AG10803 (cell line): ENCODE measurements around the gene ONECUT1.
"Not testable (repeated sequence)": the region's sequence is repeated elsewhere in the genome, so short reads cannot be mapped to it uniquely, and the experiment has no call there.

ENCODE experiments used
- DNase-seq: peaks from one replicate; pipeline ENCODE4 v3.0.0; 2010; ENCODE audit warnings: low read depth
- H3K4me3 ChIP-seq: 2 replicates; pipeline ENCODE4 v1.5.1; 2011; ENCODE audit warnings: mild to moderate bottlenecking, low read length, control low read depth
- TF ChIP-seq, protein P1 (sequence below): conservative IDR thresholded peaks from 2 replicates; pipeline ENCODE4 v1.5.1; 2011; ENCODE audit warnings: mild to moderate bottlenecking, low read length, control low read depth, inconsistent platforms

The ONECUT1 gene

DNA sequence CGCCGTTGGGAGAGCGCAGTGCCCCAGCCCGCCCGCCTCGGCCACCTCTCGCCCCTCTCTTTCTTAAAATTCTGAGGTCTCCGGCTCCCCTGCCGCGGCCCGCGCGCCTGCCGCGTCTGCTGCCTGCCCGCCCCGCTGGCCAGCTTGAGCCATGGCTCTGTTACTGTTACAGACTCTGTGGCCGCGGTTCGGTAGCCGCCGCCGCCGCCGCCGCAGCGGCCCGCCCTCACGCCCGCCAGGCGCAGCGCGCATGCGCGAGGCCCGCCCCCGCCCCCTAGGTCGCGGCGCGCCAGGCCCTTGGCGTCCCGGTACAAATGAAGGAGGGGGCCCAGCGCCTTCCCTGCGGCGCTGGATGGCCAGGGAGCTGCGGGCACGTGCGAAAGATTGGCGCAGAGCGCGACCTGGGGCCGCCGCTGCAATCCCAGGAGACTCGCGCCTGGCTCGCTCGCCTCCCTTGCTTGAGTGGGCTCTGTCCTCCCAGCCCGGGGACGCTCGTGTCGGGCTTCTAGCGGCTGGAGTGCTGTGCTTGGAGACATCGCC is at the start of gene ONECUT1:
Gene ONECUT1 (minus strand): TSS at position 168 of the 540 bp plus-strand sequence. CDS start 452 bp downstream, outside the sequence.
- TF ChIP-seq, protein P1, sequence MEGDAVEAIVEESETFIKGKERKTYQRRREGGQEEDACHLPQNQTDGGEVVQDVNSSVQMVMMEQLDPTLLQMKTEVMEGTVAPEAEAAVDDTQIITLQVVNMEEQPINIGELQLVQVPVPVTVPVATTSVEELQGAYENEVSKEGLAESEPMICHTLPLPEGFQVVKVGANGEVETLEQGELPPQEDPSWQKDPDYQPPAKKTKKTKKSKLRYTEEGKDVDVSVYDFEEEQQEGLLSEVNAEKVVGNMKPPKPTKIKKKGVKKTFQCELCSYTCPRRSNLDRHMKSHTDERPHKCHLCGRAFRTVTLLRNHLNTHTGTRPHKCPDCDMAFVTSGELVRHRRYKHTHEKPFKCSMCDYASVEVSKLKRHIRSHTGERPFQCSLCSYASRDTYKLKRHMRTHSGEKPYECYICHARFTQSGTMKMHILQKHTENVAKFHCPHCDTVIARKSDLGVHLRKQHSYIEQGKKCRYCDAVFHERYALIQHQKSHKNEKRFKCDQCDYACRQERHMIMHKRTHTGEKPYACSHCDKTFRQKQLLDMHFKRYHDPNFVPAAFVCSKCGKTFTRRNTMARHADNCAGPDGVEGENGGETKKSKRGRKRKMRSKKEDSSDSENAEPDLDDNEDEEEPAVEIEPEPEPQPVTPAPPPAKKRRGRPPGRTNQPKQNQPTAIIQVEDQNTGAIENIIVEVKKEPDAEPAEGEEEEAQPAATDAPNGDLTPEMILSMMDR = no peak
- peak; percentile 26 for DNase-seq
- peak within 1 kb of the TSS; percentile 55 for H3K4me3 ChIP-seq

DNA sequence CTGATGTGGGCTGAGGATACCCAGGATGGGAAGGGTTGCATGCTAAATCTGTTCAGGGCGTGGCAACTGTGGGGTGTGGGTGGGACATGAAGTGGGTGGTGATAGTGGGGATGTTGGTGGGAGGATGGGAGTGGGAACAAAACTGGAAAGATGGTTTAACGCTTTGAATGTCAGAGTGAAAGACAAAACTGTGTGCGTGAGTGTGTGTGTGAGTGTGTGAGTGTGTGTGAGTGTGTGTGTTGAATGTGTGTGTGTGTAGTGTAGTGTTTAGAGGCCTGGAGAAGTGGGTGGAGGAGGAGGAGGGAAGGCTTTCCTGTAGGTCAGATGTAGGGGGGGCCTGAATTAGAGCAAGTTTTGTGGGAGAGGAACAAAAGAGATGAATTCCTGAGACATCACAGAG is 44.2 kb upstream of the ONECUT1 start:
- no peak for DNase-seq
- TF ChIP-seq, protein P1 = no peak

DNA sequence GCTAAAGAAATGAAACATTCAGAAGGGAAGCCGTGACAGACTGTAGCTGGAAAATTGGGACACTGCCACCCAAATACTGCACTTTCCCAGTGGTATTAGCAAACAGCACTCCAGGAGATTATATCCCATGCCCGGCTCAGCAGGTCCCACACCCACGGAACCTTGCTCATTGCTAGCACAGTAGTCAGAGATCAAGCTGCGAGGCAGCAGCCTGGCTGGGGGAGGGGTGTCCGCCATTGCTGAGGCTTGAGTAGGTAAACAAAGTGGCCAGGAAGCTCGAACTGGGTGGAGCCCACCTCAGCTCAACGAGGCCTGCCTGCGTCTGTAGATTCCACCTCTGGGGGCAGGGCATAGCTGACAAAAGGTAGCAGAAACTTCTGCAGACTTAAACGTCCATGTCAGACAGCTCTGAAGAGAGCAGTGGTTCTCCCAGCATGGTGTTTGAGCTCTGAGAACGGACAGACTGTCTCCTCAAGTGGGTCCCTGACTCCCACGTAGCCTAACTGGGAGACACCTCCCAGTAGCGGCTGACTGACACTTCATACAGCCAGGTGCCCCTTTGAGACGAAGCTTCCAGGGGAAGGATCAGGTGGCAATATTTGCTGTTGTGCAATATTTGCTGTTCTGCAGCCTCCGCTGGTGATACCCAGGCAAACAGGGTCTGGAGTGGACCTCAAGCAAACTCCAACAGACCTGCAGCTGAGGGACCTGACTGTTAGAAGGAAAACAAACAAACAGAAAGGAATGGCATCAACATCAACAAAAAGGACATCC is 34.2 kb upstream of the ONECUT1 start:
- not testable (repeated sequence) for DNase-seq, H3K4me3 ChIP-seq

More for the DNA sequence above, 44.2 kb upstream of the ONECUT1 start:
- no peak overlapping the region for H3K4me3 ChIP-seq

DNA sequence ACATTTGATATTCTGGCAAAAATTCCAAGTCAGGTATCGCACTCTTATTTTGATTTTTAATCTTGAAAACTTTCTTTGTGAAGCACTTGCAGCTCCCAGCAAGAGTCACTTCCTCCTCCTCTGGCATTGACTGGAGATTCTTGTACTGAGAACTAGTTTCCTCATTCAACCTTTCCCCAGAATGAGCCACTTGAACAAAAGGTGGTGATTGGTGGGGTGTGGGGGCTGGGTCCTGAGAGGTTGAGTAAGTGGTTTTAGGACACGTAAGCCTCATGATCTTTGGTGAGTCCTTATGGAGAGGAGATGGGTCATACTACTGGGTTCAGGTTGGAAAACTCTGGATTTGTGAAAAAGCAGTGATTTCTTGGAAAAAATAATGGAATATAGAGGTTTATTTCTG is 32.3 kb upstream of the ONECUT1 start:
- TF ChIP-seq, protein P1 = no peak
- no peak overlapping the region for H3K4me3 ChIP-seq
- no peak for DNase-seq

DNA sequence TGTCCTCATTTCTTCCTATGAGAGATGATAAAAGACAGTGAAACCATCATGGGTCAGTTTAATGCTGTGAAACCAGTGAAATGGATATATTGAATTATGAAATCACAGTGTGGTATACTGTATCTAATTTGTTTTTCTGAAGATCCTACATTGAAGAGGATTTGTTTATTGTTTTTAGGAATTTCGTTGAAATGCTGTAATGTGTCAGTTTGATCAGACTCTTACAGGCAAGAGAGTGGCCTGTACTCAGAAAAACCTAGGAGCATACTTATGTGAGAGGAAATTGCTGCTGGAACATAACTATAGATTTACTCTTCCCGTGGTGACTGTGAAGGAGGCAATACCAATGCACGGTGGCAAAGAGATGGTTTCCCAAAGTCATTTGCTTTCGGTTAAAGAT is 29.1 kb upstream of the ONECUT1 start:
- H3K4me3 ChIP-seq = no peak overlapping the region
- TF ChIP-seq, protein P1 = no peak
- DNase-seq = no peak

DNA sequence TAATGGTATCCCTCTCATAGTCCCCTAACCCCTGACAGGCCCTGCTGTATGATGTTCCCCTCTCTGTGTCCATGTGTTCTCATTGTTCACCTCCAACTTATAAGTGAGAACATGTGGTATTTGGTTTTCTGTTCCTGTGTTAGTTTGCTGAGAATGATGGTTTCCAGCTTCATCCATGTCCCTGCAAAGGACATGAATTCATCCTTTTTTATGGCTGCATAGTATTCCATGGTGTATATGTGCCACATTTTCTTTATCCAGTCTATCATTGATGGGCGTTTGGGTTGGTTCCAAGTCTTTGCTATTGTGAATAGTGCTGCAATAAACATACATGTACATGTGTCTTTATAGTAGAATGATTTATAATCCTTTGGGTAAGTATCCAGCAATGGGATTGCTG is 25.8 kb upstream of the ONECUT1 start:
- DNase-seq, H3K4me3 ChIP-seq: not testable (repeated sequence)

DNA sequence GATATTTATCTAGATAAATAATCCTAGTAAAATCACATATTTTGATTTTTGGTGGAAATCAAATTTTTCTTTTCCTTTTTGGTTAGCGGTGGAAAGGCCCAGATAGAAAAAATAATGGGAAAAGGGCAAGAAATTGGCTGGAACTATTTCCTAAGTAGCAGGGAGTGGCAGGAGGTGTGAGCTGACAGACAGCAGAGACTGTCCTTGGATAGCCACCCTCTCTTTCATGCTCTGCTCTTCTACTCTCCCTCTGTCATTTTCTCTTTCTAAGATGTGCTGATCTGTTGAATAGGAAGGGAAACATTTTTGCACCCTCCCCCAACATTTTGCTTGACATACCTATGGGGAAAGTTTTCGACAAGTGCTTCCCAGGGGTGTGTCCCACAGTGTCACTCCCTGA is 18.9 kb upstream of the ONECUT1 start:
- no peak for DNase-seq
- no peak overlapping the region for H3K4me3 ChIP-seq
- TF ChIP-seq, protein P1 = no peak

DNA sequence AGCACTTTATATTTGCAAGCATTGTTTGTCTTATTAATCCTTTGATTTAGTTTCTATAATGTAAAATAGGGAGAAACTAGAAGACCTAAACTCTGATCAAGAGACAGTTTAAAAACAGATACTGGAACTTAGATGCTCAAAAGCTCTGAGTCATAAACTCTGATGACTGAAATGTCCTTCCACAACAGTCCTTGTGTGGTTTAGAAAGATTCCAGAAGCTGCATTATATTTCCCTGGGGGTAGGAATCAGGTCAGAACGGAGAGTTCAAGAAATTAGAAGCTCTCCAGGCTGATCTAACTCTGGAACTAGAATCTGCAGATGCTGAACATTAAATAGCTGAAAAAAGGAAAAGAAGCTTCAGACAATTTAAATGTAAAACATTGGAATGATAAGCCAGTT is 18.3 kb upstream of the ONECUT1 start:
- no peak overlapping the region for H3K4me3 ChIP-seq
- peak; percentile 5 for DNase-seq
- TF ChIP-seq, protein P1 = no peak
